ENCODE results near the gene NFIX. TPM values are rescaled to one million over a fixed set of nuclear protein-coding genes. Genes with fewer than 3 reads are reported as not detected.

NFIX gene
- total RNA-seq, 4 donors from 2014 or later = 31.9 to 128 (median 105) TPM

DNA sequence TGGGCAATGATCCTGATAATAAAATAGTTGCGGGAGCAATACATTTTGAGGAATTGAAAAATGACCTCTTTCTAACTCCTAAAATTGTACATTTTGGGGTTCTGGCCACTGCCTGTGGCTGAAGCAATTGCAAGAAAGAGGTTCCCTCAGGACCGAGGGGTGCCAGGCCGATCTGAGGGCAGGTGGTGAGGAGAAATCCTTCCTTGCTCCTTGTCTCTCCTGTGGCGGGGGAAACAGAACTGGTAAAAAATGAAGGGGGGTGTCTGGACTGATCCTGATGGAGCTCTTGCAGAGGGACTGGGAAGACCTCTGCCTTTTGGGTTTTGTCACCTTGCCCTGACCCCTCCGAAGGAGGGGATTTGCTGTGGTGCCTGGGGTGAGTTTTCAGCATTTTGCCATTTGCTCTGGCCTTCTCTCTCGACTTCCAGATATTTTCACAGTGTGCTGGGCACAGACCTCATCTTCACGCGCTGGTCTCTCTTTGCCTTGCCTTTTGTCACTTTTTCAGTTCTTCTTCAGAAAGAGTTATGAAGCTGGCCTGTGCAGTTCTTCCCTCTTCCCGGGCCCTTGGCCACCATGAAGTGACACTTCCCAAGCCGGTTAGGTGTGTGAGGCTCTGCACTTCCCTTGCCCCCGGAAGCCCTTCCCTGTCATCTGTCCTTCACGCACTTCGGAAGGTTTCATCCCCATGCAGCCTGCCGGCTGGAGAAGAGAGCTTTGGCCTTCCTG, 22.2 kb downstream of the NFIX start:
- Histone ChIP-seq H3K36me3 (no peaks in the 10 kb centered on the region), H3K4me3 (peak overlapping the region; percentile 16 to 44 (median 38)), H3K27me3 (no peaks in the 10 kb centered on the region), H3K9me3 (no peaks in the 10 kb centered on the region), H3K4me1 (peaks cover 70 to 76% of the 10 kb centered on the region in 2 donors), H3K27ac (peak overlapping the region; percentile 97 to 100 (median 99))
- in situ Hi-C loops (cut with MboI; ENCODE audit: low sequenced_read_pairs in 4 of 4) (no loop called here), intact Hi-C loops (cut with DNase I; ENCODE audit: low total_unique reads) (no loop called here)
- TF ChIP-seq, protein P1, sequence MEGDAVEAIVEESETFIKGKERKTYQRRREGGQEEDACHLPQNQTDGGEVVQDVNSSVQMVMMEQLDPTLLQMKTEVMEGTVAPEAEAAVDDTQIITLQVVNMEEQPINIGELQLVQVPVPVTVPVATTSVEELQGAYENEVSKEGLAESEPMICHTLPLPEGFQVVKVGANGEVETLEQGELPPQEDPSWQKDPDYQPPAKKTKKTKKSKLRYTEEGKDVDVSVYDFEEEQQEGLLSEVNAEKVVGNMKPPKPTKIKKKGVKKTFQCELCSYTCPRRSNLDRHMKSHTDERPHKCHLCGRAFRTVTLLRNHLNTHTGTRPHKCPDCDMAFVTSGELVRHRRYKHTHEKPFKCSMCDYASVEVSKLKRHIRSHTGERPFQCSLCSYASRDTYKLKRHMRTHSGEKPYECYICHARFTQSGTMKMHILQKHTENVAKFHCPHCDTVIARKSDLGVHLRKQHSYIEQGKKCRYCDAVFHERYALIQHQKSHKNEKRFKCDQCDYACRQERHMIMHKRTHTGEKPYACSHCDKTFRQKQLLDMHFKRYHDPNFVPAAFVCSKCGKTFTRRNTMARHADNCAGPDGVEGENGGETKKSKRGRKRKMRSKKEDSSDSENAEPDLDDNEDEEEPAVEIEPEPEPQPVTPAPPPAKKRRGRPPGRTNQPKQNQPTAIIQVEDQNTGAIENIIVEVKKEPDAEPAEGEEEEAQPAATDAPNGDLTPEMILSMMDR (IDR thresholded peaks at IDR 0.05 in 4 of 5, conservative IDR thresholded peaks at IDR 0.05 in 1 of 5) = no peak
- peak in 1 of 2 donors; percentile 43 for TF ChIP-seq POLR2A (IDR thresholded peaks at IDR 0.05)
- DNase-seq (peak in 1 of 2 donors; percentile 65), ATAC-seq (peak in 1 of 2 donors; percentile 15)

DNA sequence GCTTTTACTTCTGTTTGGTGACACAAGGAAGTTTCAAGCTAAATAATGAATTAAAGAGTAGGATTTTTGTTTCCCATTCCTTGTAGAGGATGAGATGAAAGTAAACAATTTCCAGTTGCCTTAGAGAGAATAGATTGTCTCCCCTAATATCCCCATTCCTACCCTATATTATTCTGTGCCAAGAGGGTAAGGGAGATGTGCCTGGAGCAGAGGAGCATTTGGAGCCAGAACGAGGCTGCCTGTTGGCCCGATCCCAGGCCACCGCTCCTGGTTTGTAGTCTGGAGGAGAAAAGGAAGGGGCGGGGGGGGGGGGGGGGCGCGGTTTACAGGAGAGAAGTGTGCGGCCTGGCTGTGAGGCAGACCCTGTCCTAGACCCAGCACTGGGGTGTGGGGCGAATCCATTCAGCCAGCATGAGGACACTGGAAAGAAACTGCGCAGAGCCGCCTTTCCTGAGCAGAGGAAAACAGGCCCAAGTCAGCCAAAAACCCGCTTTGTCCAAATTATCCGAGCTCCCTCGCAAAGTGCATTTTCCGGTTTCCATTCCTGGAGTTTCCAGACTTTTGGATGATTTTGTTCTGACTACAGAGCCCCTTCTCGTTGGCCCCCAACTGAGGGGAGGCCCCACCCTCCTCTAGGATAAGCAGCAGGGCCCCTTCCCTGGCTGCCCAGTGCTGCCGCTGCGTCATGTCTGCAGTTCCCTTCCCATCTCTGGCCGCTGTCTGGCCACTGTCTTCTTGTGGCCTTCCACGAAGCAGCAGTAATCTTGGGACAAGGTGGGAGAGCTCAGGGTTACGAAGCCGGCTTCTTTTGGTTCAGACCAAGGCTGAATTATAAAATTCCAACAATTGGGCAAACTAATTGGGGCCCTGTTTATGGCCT, 23.0 kb downstream of the NFIX start:
- no peaks in the 10 kb centered on the region for H3K9me3 ChIP-seq
- intact Hi-C loops (cut with DNase I; ENCODE audit: low total_unique reads) (no loop called here), in situ Hi-C loops (cut with MboI; ENCODE audit: low sequenced_read_pairs in 4 of 4) (no loop called here)
- H3K4me3 ChIP-seq = peak overlapping the region; percentile 16 to 44 (median 38)
- TF ChIP-seq, protein P1 (IDR thresholded peaks at IDR 0.05 in 4 of 5, conservative IDR thresholded peaks at IDR 0.05 in 1 of 5) = no peak
- TF ChIP-seq POLR2A (IDR thresholded peaks at IDR 0.05) = peak in 1 of 2 donors; percentile 8
- peaks cover 70 to 72% of the 10 kb centered on the region in 2 donors for H3K4me1 ChIP-seq
- no peaks in the 10 kb centered on the region for H3K27me3 ChIP-seq
- H3K27ac ChIP-seq = peak overlapping the region; percentile 97 to 100 (median 99)
- no peaks in the 10 kb centered on the region for H3K36me3 ChIP-seq
- ATAC-seq (no peak), DNase-seq (peak in 1 of 2 donors; percentile 81)

DNA sequence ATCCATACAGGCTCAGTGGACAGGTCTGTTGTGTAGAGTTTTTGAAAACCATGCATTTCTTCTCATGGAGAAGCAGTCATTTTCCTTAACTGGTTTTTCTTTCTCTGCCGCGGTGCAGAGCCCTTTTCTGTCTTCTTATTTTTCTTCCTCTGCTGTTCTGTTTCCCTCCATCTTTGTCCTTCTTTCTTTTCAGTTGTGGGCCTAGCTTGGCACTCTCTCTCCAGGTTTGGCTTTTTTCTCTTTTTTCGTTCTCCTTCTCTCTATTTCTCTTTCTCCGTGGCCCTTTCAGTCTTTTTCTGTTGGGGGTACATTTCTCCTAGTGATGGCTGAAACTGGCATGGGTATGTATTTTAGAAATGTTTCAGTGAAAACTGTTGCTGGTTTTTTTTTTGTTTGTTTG, 24.1 kb downstream of the NFIX start:
- Histone ChIP-seq H3K9me3 (no peaks in the 10 kb centered on the region), H3K36me3 (no peaks in the 10 kb centered on the region), H3K27ac (peak overlapping the region; percentile 97 to 100 (median 99)), H3K27me3 (no peaks in the 10 kb centered on the region), H3K4me3 (peak overlapping the region in 1 of 4 donors; percentile 4), H3K4me1 (peaks cover 74 to 82% of the 10 kb centered on the region in 2 donors)
- DNase-seq (no peak), ATAC-seq (no peak)
- TF ChIP-seq, protein P1 (IDR thresholded peaks at IDR 0.05 in 4 of 5, conservative IDR thresholded peaks at IDR 0.05 in 1 of 5) = no peak
- no peak for TF ChIP-seq POLR2A (IDR thresholded peaks at IDR 0.05)
- in situ Hi-C loops (cut with MboI; ENCODE audit: low sequenced_read_pairs in 4 of 4) = no loop called here
- intact Hi-C loops (cut with DNase I; ENCODE audit: low total_unique reads) = no loop called here

DNA sequence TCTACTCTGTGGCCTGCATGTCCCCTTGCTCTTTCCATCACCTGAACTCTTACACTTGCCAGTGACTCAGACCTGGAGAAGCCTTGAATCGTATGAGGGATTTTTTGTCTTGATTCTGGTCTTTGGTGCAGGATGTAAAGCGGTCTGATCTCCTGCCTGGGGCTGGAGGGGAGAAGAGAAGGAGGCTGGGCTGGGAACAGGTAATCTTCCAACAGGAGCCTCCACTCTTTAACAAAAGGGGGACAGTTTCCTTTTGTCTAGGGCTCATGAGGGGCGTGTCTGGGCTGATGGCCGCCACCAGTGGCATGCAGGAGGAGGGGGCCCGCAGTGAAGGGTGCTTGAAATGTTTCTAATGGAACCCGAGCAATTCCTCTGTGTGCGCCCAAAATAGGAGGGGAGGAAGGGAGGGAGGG, 24.7 kb downstream of the NFIX start:
- no peaks in the 10 kb centered on the region for H3K9me3 ChIP-seq
- H3K4me1 ChIP-seq = peaks cover 73 to 89% of the 10 kb centered on the region in 2 donors
- ATAC-seq (no peak), DNase-seq (no peak)
- in situ Hi-C loops (cut with MboI; ENCODE audit: low sequenced_read_pairs in 4 of 4) = no loop called here
- H3K36me3 ChIP-seq = no peaks in the 10 kb centered on the region
- intact Hi-C loops (cut with DNase I; ENCODE audit: low total_unique reads) = loop anchor here (5.0 kb wide), 1 partner anchor 1033 kb away; no protein-coding TSS in a partner anchor
- no peaks in the 10 kb centered on the region for H3K27me3 ChIP-seq
- TF ChIP-seq, protein P1 (IDR thresholded peaks at IDR 0.05 in 4 of 5, conservative IDR thresholded peaks at IDR 0.05 in 1 of 5) = no peak
- no peak for TF ChIP-seq POLR2A (IDR thresholded peaks at IDR 0.05)
- peak overlapping the region; percentile 97 to 100 (median 99) for H3K27ac ChIP-seq
- H3K4me3 ChIP-seq = no peak overlapping the region

Data from gastrocnemius medialis (tissue), 4 donors.